ENCODE measurements around the gene CACNG1. TPM values are rescaled to one million over a fixed set of nuclear protein-coding genes. Genes with fewer than 3 reads are reported as not detected.

The CACNG1 gene, protein sequence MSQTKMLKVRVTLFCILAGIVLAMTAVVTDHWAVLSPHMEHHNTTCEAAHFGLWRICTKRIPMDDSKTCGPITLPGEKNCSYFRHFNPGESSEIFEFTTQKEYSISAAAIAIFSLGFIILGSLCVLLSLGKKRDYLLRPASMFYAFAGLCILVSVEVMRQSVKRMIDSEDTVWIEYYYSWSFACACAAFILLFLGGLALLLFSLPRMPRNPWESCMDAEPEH
- 0.57 TPM in 1 of 2 replicates, not detected in the other for total RNA-seq (2014; rRNA removed)
- not detected for polyA plus RNA-seq (2012)

DNA sequence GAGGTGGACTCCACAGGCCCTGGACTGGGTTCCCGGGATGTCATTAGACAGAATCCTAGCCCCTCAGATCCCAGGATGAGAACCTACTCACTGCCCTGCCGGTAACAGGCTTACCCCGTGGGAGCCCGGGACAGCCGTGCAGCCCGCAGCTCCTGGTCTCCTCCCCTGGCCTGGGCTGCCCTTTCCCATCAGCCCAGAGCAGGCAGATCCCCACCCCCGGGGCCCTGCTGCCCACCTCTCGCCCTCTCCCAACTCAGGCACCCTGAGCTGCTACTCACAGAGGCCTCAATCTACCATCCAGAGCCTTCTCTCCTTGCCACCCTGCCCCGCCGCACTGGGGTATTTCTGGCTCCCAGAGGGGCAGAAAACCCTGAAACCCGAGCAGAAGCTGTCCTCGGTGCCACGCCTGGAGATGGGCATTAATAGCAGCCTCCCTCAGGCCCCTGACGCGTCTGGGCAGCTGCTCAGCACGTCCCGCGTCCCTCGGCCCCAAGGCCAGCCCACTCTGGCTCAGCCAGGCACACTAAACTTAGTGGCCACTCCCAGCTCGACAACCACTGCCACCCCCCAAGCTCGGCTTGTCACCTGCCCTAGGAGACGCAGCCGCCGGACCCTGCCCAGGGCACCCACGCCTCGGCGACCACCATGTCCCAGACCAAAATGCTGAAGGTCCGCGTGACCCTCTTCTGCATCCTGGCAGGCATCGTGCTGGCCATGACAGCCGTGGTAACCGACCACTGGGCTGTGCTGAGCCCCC lies at the start of gene CACNG1:
TSS of gene CACNG1 (plus strand) at position 539 of the 757 bp plus-strand sequence. CDS start at position 646, 107 bp downstream.
- DNase-seq (ENCODE audit: low read depth): no peak

DNA sequence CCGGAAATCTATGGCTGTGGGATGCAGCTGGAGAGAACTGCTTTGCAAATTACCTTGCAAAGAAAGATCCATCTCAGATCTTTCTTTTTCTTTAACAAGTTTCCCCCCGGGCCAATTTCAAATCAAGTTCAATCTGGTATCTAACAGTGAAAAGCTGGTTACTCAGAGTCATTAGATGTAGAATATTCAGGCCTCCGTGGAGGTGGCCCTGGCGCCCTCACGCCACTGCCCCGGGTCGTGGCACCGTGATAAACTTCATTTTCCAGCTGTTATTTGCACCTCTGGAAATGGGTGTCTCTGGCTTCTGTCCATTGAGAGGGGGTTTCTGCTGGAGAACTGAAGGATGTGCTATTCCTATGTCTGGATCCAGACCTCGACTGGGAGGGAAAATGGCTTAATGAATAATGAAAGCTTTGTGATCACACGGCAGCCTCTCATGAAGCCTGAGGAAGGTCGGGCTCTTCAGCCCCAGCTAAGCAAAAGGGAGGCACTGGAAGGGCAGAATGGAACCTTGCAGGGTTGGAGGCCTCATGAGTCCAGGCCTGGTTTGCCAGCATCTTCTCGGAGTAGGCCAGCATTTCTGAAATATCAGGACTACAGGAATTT lies 49.3 kb upstream of the CACNG1 start:
- DNase-seq (ENCODE audit: low read depth): no peak

DNA sequence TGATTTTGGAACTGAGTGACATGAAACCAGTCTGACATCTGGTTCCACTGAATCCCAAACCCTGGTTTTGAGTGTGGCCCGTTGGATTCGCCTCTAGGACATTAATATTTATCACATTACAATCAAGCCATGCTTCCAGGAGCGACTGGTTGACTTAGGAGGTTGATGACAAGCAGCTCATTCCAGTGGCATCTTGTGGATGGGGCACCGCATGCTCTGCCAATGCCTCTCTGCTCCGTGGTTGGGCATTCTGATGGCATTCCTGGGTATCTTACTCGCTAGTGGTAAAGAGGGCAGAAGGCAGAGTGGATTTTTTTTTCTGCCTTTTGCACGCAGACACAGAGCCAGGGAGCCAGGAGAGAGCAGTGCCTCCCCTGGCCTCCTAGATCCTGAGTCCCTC lies 48.4 kb upstream of the CACNG1 start:
- no peak for DNase-seq (ENCODE audit: low read depth)

DNA sequence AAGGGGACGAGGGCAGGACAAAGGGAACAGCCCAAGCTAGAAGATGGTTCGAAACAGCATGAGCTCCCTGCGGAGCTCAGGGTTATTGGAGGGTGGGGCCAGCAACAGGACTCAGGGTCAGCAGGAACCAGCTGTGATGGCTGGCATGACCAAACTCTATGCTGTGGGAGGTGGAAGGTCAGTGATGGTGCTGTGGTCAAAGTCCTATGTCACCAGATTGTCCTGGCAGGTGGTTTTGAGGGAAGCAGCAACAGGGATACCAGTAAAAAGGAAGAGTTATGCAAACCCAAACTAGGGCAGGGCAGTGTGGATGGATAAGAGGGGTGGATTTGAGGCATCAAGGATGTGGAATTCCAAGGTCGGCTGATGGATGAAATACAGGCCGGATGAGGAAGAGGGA lies 47.4 kb upstream of the CACNG1 start:
- no peak for DNase-seq (ENCODE audit: low read depth)

DNA sequence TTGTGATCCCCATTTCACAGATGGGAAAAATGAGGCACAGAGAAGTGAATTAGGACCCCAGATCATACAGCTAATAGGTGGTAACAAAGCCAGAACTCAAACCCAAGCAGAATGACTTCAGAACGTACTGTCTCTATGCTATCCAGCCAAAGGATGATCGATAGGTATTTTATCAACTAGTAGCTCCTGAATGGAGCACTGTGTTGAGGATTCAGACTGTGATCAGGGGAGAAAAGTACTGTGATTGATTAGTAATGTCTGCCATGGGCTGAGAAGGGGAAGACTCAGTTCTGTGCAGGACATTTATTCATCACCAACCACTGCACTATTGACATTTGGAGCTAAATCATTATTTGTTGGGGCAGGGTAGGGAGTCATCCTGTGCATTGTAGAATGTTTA lies 41.1 kb upstream of the CACNG1 start:
- no peak for DNase-seq (ENCODE audit: low read depth)

DNA sequence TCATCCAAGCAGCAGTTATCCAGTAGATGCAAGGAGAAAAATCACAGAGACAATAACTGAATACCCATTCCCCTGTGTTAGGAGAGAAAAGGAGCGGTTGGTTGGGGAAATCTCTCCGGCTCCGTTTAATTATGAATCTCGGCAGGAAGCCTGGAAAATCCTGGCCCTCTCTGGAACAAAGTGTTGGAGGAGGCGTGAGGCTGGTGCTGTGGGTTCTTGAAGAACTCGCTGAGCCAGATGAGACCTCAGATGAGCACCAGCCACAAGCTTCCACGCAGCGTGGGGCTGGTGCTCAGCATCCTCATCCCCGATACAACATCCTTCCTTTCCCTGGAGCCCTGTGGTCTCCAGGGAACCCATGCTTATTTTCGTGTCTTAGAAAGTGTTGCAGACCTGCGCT lies 40.2 kb upstream of the CACNG1 start:
- no peak for DNase-seq (ENCODE audit: low read depth)

DNA sequence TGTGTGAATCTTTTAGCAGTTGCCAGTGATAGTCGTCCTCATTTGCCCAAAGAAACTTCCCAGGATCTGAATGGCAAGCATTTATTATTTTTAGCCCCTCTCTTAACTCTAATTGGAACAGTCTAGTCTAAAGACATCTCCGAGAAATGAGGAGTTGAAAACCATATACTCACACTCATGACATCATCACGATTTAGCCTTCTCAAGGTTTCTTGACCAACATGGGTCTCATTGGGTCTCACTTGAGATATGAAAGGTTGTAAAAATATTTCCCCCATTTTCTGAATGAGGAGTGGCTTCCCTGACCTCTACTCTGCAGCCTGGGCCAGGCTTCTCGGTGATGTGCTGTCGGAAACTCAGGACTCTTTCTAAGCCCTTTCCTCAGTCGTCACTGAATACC lies 37.1 kb upstream of the CACNG1 start:
- DNase-seq (ENCODE audit: low read depth): no peak

DNA sequence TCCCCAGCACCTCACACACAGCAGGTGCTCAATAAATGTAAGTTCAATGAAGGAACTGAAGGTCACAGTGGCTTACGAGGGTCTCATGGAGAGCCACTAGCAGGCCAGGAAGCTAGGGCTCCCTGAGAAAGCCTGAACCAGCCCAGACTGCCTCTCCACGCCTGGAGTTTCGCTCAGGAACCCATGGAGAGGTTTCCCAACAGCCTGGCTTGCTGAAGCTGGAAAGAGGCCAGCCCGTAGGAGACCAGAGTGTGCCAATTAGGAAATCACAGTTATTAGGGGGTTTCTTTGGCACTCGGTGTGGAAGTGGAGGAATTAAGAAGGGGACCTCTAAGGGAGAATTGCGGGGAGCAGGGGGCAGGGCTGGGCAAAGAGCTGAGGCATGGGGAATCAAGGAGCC lies 36.3 kb upstream of the CACNG1 start:
- DNase-seq (ENCODE audit: low read depth): no peak

DNA sequence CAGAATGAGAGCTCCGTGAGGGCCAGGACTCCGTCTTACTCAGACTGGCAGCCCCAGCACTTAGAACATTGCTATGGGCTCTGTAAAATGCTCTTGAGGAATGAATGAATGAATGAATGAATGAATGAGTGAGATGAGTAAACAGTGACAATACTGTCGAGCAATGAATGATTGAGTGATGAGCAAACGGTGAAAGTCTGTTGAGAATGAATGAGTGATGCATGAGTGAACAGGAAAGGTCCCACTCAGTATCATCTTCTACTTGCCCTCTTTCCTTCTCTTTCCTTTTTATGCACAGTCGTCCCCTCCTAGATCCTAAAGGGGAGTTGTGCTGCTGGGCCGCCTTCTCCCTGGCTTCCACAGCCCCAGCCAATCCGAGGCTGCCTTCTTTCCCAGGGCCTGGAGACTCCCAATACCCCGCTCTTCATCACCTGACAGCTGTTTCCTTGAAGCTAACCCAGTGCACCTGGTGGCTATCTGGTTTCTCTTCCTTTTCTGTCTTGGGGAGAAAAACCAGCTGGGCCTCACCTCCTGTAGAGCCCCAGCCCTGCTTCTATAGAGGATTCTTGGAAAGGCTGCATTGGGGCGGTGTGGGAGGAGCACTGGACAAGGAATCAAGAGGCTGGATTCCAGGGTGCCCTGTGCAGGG lies 32.7 kb upstream of the CACNG1 start:
- DNase-seq (ENCODE audit: low read depth): no peak

DNA sequence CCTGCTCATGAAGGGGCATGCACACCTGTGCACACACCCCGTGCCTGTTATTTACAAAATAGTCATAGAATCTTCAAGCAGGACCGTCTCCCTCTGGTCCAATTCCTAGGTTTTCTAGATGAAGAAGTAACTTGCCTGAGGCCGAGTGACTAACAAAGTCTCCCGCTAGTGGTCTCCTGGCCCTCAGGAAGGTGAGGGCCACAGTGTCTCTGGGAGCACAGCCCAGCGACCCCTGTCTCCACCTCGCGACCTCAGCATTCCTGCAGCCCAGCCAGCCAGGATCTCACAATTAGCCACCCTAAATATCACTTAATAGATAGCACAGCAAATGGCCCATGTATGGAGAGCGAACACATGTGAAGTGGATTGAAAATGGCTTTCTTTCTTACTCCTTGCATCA lies 30.5 kb upstream of the CACNG1 start:
- no peak for DNase-seq (ENCODE audit: low read depth)

DNA sequence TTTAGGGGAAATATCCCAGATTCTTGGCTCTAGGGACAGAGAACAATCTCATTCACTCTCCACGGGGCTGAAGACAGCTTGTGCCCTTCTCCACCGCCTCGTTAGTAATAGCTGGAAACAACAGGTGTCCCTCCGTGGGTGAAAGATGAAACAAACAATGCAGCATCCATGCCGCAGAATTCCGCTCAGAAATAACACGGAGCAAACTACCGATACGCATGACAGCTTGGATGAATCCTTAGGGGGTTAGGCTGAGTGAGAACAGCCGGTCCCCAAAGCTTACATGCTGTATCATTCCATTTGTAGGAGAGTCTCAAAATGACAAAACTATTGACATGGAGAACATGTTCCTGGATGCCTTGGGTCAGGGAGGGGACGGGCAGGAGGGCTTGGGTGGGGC lies 29.4 kb upstream of the CACNG1 start:
- DNase-seq (ENCODE audit: low read depth): peak; percentile 11

DNA sequence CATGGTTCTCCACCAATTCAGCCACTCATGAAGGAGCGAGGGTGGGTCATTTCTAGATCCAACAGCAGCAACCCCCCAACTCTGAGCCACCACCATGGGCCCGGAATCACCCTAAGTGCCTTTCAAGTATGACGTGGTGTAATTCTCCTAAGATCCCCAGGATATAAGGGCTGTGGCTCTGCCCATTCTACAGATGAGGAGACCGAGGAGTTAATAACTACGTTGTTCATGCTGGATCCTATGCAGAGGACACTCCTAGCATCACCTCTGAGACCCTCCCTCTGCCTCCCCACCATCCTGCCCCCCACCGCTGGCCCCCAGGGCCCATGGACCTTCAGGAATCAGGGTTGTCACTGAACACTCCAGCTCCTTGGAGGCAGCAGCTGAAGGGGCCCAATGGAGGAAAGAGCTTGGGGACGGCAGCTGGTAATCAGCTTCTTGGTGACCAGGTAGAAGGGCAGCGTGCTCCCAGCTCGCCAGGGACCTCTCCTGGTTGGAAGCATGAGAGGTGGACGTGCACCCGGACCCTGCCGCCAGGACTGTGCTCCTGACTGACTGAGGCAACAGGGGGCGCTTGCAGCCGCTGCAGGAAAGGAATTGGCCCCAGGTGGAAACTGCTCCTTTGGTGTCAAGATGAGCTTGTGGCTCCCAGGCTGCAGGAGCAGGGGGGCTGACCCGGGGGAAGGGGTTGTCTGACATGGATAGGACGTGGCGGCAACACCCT lies 28.2 kb upstream of the CACNG1 start:
- DNase-seq (ENCODE audit: low read depth): no peak

DNA sequence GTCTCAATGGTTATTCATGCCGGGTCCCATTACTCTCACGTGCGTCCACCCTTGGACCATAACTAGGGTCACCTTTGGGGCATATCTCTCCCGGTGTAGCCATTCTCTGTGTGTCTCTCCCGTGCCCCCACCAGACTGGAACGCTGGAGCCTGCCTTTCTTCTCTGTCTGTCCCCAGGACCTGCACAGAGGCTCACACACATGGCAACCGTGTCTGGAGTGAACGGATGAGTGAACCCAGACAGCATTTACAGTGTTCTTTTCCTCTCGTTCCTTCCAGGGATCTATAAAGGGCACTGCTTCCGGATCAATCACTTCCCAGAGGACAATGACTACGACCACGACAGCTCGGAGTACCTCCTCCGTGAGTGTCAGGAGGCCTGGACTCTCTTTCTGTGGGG lies 26.4 kb upstream of the CACNG1 start:
- DNase-seq (ENCODE audit: low read depth): no peak

DNA sequence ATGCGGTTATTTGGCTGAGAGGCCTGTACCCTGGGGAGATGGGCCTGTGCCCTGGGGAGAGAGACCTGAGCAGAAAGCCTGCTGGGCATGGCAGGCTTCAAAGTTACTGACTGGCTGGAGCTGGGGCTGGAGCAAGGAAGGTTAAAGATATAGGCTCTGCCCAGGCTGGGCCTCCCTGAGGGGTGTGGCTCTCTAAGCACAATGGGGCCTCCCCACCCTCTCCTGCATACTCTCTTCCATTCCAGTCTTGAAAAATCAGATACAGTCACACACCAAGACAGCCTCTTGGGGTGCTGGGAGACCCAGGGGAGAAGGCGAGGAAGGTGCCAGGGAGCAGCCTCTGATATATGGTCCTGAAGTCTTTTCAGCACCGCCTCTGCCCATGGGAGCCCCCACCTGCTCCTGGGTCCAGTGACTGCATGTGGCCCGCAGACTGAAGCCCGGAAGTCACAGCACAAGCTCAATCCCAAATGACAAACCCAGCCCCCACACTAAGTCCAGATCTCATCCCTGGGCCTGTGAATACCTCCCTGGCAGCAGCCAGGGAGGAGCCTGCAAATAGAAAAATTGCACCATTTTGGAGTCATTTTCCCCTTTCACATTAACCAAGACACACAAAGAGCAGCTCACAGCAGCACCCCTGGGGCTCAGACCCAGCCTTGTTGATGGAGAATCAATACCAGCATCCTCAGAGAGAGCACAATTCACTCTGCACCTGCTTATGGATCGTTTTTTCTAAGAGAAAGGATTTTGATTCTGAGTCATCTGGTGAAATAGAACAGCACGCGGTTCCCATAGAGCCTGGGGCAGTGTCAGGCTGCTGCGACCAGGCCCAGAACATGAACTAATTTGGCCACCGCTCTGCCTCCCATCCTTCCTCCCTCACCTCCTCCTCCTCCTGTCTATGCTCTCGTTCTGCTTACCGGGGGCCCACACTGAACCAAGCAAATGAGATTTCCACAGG lies 25.6 kb upstream of the CACNG1 start:
- no peak for DNase-seq (ENCODE audit: low read depth)

DNA sequence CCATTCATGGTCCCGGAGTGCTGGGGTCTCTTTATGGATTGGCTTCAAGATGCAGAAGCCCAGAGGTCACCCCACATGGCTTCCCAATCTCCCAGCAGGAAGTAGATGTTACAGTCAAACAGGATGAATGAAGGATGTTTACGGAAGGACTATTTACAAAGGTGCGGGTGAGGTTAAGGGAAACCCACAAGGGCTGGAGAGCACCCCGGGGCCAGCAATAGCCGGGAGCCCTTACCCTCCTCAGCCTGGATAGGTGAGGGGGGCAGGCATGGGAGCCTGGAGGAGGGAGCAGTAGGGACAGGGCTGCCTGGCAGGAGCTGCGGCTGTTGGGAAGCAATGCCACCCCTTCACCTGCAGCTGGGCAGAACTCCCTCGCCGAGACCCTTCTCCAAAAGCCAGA lies 24.5 kb upstream of the CACNG1 start:
- DNase-seq (ENCODE audit: low read depth): no peak

DNA sequence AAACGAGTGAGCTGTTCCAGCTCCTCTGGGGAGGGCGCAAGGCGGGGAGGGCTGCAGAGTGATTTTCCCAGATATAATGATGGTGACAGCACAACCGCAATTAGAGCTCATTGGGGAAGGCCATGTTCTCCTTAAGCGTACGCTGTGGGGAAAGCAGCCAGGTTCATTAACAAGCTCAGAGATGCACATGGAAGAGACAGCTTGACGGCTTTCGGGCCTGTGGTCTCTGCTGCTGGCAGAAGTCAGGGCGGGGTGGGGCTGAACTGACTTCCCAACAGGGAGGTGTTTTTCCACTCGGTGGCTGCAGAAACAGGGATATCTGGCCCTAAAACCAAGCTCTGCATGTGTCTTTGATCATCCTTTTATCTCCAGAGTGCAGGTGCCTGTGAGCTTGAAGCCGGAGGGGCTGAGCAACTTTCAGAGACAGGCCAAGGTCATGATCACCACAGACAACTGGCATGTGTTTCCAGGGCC lies 24.0 kb upstream of the CACNG1 start:
- no peak for DNase-seq (ENCODE audit: low read depth)

DNA sequence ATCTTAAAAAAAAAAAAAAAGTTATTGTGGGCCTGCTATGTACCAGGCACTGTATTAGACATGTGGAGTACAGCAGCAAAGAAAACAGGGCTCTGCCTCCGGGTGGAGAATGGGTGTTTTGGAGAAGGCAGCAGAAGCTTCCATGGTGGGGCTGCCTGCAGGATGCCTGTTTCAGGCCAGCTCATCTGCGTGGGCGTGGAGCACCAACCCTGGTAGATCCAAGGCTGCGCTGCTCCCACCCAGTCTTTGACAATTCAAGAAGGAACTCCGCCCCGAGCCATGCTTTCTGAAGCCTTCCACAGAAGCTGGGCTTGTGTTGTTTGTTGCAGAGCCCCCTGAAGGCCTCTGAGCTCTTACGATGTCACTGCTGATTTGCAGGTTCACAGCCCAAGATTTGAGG lies 23.2 kb upstream of the CACNG1 start:
- DNase-seq (ENCODE audit: low read depth): no peak

DNA sequence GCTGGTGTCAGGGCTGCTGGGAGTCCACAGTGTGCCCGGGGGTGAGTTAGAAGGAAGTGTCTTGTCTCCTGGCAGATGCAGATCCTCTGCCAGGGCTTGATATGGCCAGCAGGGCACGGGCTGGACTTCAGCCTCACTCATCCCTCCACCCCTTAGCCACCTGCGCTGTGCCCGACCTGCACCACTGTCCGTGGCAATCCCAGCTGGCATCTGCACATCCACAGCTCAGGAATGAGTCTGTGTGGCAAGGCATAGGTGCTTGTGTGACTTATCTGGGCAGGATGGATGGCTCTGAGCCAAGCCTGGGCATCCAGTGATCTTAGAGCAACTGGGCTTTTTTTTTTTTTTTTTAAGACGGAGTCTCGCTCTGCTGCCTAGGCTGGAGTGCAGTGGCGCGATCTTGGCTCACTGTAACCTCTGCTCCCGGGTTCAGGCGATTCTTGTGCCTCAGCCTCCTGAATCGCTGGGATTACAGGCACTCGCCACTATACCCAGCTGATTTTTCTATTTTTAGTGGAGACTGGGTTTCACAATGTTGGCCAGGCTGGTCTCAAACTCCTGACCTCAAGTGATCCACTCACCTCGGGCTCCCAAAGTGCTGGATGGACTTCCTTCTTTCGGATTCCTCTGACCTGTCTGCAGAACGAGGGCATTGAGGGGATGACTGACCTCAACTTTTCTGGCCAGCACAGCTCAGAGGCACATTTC lies 22.5 kb upstream of the CACNG1 start:
- no peak for DNase-seq (ENCODE audit: low read depth)

DNA sequence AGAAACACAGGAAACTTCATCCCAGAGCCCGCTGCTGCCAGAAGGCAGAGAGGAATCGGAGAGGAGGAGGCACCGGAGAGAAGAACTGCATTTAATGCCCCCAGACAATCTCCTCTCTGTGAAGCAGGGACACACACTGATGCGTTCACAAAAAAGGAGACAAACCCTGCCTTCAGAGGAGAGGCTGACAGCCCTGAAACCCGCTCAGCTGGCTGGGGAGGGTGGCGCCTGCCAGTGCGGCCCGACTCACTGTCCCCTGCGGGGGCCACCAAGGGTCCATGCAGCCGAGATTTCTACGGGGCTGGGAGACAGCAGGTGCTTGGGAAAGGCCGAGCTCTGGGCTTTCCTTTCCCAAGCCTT lies 21.9 kb upstream of the CACNG1 start:
- no peak for DNase-seq (ENCODE audit: low read depth)

DNA sequence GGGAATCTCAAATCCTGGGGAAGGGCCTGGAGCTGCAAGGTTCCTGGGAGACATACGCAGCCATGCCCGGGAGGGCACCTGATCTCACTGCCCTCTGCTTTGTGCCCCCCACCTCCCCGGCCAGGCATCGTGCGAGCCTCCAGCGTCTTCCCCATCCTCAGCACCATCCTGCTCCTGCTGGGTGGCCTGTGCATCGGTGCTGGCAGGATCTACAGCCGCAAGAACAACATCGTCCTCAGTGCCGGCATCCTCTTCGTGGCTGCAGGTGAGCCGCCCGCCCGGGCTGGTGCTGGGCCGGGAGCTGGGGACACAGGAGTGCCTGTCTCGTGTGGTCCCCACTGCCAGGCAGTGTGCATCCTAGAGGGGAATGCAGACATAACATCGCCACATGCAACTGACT lies 19.6 kb upstream of the CACNG1 start:
- no peak for DNase-seq (ENCODE audit: low read depth)
